SU-DHL-6 (cell line): ENCODE results near the gene DGCR6.
"Not testable (repeated sequence)": the region's sequence is repeated elsewhere in the genome, so short reads cannot be mapped to it uniquely, and the experiment has no call there.

Source experiments
- CTCF ChIP-seq: fragments of 200-600 bp; sonication (generic); IDR thresholded peaks from one replicate; pipeline ENCODE4 v1.5.1; 2017; ENCODE audit warnings: antibody characterized with exemption, mild to moderate bottlenecking, low read length, moderate library complexity; ENCODE audit not compliant: insufficient read depth, poor library complexity, severe bottlenecking
- EZH2phosphoT487 ChIP-seq: fragments of 200-600 bp; sonication (generic), shearing (Covaris generic); conservative IDR thresholded peaks from 2 replicates; pipeline ENCODE4 v1.6.1; 2018; ENCODE audit warnings: mild to moderate bottlenecking, antibody characterized with exemption, low read length, moderate library complexity, mixed read lengths

GRCh38 chr22:18957621-18958320 lies 51.7 kb downstream of the DGCR6 start:
- not testable (repeated sequence) for TF ChIP-seq CTCF, EZH2phosphoT487
